ENCODE measurements around the gene DAP.

DNA sequence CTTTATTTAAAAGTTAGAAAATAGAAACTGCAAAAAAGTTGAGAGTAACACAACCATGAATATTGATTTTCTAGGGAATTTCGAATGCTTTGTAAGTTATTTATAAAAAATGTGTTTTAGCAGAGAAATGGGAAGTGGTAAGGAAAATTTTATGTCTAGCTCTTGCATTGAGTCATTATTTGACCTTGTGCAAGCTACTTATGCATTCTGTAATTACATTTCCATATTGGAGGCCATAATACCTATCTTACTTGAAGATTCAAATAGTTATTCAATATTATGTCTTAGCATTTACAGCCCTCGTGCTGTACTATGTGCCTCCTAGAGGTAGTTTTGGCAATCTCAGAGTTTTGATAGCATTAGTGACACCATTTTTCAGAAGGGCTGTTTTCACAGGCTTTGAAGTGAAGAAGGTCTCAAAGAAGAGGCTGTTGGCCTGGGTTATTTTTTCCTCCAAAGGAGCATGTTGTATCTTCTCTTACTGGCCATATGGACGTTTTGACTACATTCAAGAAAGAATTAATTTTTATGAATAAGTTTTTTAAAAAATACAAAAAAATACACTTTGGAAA lies 7.4 kb upstream of the DAP start:
- TF ChIP-seq, protein P1, sequence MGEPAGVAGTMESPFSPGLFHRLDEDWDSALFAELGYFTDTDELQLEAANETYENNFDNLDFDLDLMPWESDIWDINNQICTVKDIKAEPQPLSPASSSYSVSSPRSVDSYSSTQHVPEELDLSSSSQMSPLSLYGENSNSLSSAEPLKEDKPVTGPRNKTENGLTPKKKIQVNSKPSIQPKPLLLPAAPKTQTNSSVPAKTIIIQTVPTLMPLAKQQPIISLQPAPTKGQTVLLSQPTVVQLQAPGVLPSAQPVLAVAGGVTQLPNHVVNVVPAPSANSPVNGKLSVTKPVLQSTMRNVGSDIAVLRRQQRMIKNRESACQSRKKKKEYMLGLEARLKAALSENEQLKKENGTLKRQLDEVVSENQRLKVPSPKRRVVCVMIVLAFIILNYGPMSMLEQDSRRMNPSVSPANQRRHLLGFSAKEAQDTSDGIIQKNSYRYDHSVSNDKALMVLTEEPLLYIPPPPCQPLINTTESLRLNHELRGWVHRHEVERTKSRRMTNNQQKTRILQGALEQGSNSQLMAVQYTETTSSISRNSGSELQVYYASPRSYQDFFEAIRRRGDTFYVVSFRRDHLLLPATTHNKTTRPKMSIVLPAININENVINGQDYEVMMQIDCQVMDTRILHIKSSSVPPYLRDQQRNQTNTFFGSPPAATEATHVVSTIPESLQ (CRISPR knock-in tag; IDR thresholded peaks at IDR 0.05) = no peak
- TF ChIP-seq TEAD4 (CRISPR knock-in tag; IDR thresholded peaks at IDR 0.05) (no peak), TP53 (CRISPR knock-in tag; IDR thresholded peaks at IDR 0.05) (no peak), SP1 (CRISPR knock-in tag; conservative IDR thresholded peaks at IDR 0.05) (no peak), ZNF232 (CRISPR knock-in tag; IDR thresholded peaks at IDR 0.05) (no peak), ESRRA (CRISPR knock-in tag; IDR thresholded peaks at IDR 0.05; ENCODE audit: borderline replicate concordance) (no peak), HMGA2 (CRISPR knock-in tag; IDR thresholded peaks at IDR 0.05) (no peak), NR3C1 (CRISPR knock-in tag; conservative IDR thresholded peaks at IDR 0.05; ENCODE audit: low read depth) (no peak), ATF1 (CRISPR knock-in tag; IDR thresholded peaks at IDR 0.05) (no peak)
- TF ChIP-seq, protein P2, sequence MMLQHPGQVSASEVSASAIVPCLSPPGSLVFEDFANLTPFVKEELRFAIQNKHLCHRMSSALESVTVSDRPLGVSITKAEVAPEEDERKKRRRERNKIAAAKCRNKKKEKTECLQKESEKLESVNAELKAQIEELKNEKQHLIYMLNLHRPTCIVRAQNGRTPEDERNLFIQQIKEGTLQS (CRISPR knock-in tag; conservative IDR thresholded peaks at IDR 0.05) = no peak
- TF ChIP-seq, protein P3, sequence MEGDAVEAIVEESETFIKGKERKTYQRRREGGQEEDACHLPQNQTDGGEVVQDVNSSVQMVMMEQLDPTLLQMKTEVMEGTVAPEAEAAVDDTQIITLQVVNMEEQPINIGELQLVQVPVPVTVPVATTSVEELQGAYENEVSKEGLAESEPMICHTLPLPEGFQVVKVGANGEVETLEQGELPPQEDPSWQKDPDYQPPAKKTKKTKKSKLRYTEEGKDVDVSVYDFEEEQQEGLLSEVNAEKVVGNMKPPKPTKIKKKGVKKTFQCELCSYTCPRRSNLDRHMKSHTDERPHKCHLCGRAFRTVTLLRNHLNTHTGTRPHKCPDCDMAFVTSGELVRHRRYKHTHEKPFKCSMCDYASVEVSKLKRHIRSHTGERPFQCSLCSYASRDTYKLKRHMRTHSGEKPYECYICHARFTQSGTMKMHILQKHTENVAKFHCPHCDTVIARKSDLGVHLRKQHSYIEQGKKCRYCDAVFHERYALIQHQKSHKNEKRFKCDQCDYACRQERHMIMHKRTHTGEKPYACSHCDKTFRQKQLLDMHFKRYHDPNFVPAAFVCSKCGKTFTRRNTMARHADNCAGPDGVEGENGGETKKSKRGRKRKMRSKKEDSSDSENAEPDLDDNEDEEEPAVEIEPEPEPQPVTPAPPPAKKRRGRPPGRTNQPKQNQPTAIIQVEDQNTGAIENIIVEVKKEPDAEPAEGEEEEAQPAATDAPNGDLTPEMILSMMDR (IDR thresholded peaks at IDR 0.05) = no peak
- TF ChIP-seq, protein P4, sequence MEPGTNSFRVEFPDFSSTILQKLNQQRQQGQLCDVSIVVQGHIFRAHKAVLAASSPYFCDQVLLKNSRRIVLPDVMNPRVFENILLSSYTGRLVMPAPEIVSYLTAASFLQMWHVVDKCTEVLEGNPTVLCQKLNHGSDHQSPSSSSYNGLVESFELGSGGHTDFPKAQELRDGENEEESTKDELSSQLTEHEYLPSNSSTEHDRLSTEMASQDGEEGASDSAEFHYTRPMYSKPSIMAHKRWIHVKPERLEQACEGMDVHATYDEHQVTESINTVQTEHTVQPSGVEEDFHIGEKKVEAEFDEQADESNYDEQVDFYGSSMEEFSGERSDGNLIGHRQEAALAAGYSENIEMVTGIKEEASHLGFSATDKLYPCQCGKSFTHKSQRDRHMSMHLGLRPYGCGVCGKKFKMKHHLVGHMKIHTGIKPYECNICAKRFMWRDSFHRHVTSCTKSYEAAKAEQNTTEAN (CRISPR knock-in tag; IDR thresholded peaks at IDR 0.05) = no peak
- TF ChIP-seq, protein P5, sequence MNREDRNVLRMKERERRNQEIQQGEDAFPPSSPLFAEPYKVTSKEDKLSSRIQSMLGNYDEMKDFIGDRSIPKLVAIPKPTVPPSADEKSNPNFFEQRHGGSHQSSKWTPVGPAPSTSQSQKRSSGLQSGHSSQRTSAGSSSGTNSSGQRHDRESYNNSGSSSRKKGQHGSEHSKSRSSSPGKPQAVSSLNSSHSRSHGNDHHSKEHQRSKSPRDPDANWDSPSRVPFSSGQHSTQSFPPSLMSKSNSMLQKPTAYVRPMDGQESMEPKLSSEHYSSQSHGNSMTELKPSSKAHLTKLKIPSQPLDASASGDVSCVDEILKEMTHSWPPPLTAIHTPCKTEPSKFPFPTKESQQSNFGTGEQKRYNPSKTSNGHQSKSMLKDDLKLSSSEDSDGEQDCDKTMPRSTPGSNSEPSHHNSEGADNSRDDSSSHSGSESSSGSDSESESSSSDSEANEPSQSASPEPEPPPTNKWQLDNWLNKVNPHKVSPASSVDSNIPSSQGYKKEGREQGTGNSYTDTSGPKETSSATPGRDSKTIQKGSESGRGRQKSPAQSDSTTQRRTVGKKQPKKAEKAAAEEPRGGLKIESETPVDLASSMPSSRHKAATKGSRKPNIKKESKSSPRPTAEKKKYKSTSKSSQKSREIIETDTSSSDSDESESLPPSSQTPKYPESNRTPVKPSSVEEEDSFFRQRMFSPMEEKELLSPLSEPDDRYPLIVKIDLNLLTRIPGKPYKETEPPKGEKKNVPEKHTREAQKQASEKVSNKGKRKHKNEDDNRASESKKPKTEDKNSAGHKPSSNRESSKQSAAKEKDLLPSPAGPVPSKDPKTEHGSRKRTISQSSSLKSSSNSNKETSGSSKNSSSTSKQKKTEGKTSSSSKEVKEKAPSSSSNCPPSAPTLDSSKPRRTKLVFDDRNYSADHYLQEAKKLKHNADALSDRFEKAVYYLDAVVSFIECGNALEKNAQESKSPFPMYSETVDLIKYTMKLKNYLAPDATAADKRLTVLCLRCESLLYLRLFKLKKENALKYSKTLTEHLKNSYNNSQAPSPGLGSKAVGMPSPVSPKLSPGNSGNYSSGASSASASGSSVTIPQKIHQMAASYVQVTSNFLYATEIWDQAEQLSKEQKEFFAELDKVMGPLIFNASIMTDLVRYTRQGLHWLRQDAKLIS (CRISPR knock-in tag; IDR thresholded peaks at IDR 0.05; ENCODE audit: borderline replicate concordance) = no peak
